ENCODE results near the gene PDZRN4.

DNA sequence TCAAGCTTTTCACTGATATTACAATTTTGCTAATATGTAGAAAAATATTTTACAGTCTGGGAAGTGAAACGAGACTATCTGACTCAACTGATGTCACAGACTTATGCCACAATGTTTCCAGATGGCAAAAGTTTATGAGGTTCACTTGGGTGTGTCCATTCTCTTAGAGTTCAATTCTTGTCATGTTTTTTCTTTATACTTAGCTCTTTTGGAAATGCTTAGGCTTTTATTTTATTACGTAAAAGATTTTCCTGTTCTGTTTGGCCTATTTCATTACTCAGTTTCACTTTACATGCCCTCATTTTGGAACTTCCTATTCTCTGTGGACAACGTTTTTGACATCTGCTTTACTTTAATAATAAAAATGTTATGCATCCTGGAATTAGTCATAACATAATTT, 2.1 kb upstream of the PDZRN4 start:
- TF ChIP-seq NFRKB (IDR thresholded peaks at IDR 0.05) = no peak
- TF ChIP-seq L3MBTL2 (conservative IDR thresholded peaks at IDR 0.05) = no peak
- no peak for TF ChIP-seq ZNF384 (IDR thresholded peaks at IDR 0.05)
- TF ChIP-seq HDGF (IDR thresholded peaks at IDR 0.05; ENCODE audit: borderline replicate concordance) = no peak
- no peak for TF ChIP-seq SP1 (IDR thresholded peaks at IDR 0.05)
- no peak for TF ChIP-seq BHLHE40 (IDR thresholded peaks at IDR 0.05; ENCODE audit: borderline replicate concordance)
- no peak for TF ChIP-seq ELF4 (IDR thresholded peaks at IDR 0.05)

Measured in HEK293T (cell line).